Endodermal cell (in vitro differentiated cells): ENCODE data around the gene RALGPS1. TPM values are rescaled to one million over a fixed set of nuclear protein-coding genes. Genes with fewer than 3 reads are reported as not detected.

Experiments used
- DNase-seq: peaks from one replicate; pipeline ENCODE4 v3.0.0-alpha.2; 2017
- H3K27ac ChIP-seq: 2 replicates; pipeline ENCODE4 v1.5.1; 2013; ENCODE audit warnings: mild to moderate bottlenecking, low read depth, low read length, moderate library complexity
- H3K27me3 ChIP-seq: 2 replicates; pipeline ENCODE4 v1.6.1; 2013; ENCODE audit warnings: mild to moderate bottlenecking, low read length, moderate library complexity; ENCODE audit not compliant: insufficient read depth, control insufficient read depth, poor library complexity, severe bottlenecking
- H3K36me3 ChIP-seq: 2 replicates; pipeline ENCODE4 v1.7.0; 2013; ENCODE audit warnings: mild to moderate bottlenecking, low read length, moderate library complexity; ENCODE audit not compliant: control insufficient read depth, insufficient read depth
- H3K4me1 ChIP-seq: one replicate; pipeline ENCODE4 v1.7.0; 2013; ENCODE audit warnings: low read length; ENCODE audit not compliant: control insufficient read depth, insufficient read depth
- H3K4me3 ChIP-seq: 2 replicates; pipeline ENCODE4 v1.5.1; 2013; ENCODE audit warnings: mild to moderate bottlenecking, low read length, moderate library complexity
- H3K9ac ChIP-seq: 2 replicates; pipeline ENCODE4 v1.6.1; 2013; ENCODE audit warnings: mild to moderate bottlenecking, low read length, moderate library complexity; ENCODE audit not compliant: poor library complexity, severe bottlenecking; ENCODE audit errors: extremely low read depth
- H3K9me3 ChIP-seq: 2 replicates; pipeline ENCODE4 v1.6.1; 2013; ENCODE audit warnings: mild to moderate bottlenecking, low read length, moderate library complexity; ENCODE audit not compliant: control insufficient read depth
- H3K27ac Mint-ChIP-seq: 2 replicates; pipeline ENCODE4 v1.8.0; 2020; ENCODE audit warnings: mixed read lengths
- H3K27me3 Mint-ChIP-seq: 2 replicates; pipeline ENCODE4 v1.8.0; 2021; ENCODE audit warnings: mild to moderate bottlenecking, mixed read lengths; ENCODE audit not compliant: insufficient read depth
- H3K36me3 Mint-ChIP-seq: 2 replicates; pipeline ENCODE4 v1.8.0; 2020; ENCODE audit warnings: low read depth, mixed read lengths
- H3K4me1 Mint-ChIP-seq: 2 replicates; pipeline ENCODE4 v1.8.0; 2020; ENCODE audit warnings: mixed read lengths
- H3K4me3 Mint-ChIP-seq: 2 replicates; pipeline ENCODE4 v1.8.0; 2020; ENCODE audit warnings: mild to moderate bottlenecking, moderate library complexity, mixed read lengths
- H3K9me3 Mint-ChIP-seq: 2 replicates; pipeline ENCODE4 v1.8.0; 2020; ENCODE audit warnings: mild to moderate bottlenecking, mixed read lengths
- WGBS, 2 experiments: methylation state at CpG; one replicate each; pipeline versions ENCODE4 v1.1.5 to v1.1.7; 2013; ENCODE audit warnings: missing lambda C conversion rate in 2 of 2, mixed read lengths in 1 of 2; ENCODE audit not compliant: insufficient coverage in 1 of 2, insufficient read length in 1 of 2; 5-methylcytosine and 5-hydroxymethylcytosine counted together
- total RNA-seq, 2 donors: library from RNA; stranded (reverse); fragmentation: NEBNext Ultra II Directional in 1 of 2; extraction: Animal tissue kit (Norgen Biotek cat#: 25700) in 1 of 2; gene quantifications; 2 replicates in 1 of 2; 3 replicates in 1 of 2; pipeline ENCODE4 v1.2.1, GENCODE V29; 2021
- TF ChIP-seq, protein P1 (sequence below): fragments of 200-600 bp; sonication (generic); conservative IDR thresholded peaks from 2 replicates; pipeline ENCODE4 v1.5.0; 2021; ENCODE audit warnings: antibody characterized with exemption, mild to moderate bottlenecking

The RALGPS1 gene
- total RNA-seq, 2 donors from 2014 or later, result 23.3 to 25.0 TPM

DNA sequence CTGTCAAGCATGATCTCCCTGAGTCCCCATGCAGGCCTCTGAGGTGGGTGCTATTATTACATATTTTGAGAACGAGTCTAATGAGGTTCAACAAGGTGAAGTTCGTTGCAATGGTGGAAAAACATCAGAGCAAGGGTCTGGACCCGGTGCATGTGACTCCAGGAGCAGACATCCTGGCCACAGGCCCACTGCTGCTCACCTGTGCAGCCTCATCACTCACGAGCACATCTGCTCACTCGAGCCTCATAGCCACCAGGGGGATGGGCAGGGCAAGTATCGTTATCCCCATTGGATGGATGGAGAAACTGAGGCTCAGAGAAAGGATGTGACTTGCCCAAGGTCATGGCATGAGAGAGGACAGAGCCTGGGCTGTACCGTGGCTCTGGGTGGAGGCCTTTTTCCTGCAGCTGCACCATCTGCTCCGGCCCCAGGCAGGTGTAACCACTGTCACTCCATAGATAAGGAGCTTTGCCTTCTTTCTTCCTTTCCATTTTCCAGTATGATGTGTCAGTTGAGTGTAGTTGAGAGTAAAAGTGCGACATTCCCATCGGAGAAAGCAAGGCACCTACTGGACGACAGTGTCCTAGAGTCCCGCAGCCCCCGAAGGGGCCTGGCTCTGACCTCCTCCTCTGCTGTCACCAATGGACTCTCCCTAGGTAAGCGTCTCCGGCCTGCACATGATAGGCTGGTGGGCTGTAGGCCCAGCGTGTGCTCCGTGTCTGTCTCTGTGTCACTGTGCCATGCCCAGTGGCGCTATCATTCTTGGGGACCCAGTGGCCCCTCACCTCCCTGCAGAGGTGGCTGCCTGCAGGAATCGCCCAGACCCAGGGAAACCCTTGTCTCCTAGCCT lies 281.6 kb downstream of the RALGPS1 start:
- H3K27ac Mint-ChIP-seq, result no peak overlapping the region
- no peak overlapping the region for H3K4me3 Mint-ChIP-seq
- H3K36me3 Mint-ChIP-seq, result peaks cover 2% of the 10 kb centered on the region
- no peak overlapping the region for H3K27ac ChIP-seq
- no peak overlapping the region for H3K4me3 ChIP-seq
- H3K9ac ChIP-seq, result no peak overlapping the region
- no peaks in the 10 kb centered on the region for H3K36me3 ChIP-seq
- DNase-seq, result no peak
- no peaks in the 10 kb centered on the region for H3K9me3 ChIP-seq
- H3K27me3 ChIP-seq, result no peaks in the 10 kb centered on the region
- 92 to 96% methylated on average over 14 to 19 of the region's 19 CpGs for WGBS, 2 experiments
- H3K4me1 Mint-ChIP-seq, result peaks cover 4% of the 10 kb centered on the region
- H3K4me1 ChIP-seq, result no peaks in the 10 kb centered on the region
- H3K27me3 Mint-ChIP-seq, result no peaks in the 10 kb centered on the region
- TF ChIP-seq, protein P1, sequence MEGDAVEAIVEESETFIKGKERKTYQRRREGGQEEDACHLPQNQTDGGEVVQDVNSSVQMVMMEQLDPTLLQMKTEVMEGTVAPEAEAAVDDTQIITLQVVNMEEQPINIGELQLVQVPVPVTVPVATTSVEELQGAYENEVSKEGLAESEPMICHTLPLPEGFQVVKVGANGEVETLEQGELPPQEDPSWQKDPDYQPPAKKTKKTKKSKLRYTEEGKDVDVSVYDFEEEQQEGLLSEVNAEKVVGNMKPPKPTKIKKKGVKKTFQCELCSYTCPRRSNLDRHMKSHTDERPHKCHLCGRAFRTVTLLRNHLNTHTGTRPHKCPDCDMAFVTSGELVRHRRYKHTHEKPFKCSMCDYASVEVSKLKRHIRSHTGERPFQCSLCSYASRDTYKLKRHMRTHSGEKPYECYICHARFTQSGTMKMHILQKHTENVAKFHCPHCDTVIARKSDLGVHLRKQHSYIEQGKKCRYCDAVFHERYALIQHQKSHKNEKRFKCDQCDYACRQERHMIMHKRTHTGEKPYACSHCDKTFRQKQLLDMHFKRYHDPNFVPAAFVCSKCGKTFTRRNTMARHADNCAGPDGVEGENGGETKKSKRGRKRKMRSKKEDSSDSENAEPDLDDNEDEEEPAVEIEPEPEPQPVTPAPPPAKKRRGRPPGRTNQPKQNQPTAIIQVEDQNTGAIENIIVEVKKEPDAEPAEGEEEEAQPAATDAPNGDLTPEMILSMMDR, result no peak
- no peaks in the 10 kb centered on the region for H3K9me3 Mint-ChIP-seq

DNA sequence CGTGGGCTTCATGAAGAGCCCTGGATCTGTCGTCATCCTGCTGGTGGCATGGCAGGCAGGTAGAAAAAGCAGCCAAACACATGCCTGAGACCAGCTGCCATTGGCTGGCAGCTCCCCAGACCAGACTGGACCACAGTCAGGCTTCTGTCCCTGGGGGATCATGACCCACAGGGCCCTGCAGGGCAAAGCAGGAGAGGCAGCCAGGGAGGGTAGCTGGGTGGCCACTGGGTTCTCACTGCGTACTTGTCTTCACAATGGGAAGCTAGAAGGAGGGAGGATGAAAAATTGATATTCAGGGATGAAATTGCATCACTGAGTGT lies 282.2 kb downstream of the RALGPS1 start:
- 57 to 100% methylated on average over 2 to 3 of the region's 3 CpGs for WGBS, 2 experiments
- H3K4me1 ChIP-seq, result no peaks in the 10 kb centered on the region
- Mint-ChIP-seq H3K4me3 (no peak overlapping the region), H3K27ac (no peak overlapping the region), H3K9me3 (no peaks in the 10 kb centered on the region), H3K4me1 (peaks cover 2% of the 10 kb centered on the region), H3K27me3 (no peaks in the 10 kb centered on the region), H3K36me3 (peaks cover 2% of the 10 kb centered on the region)
- H3K9me3 ChIP-seq, result no peaks in the 10 kb centered on the region
- TF ChIP-seq, protein P1, result no peak
- no peak overlapping the region for H3K4me3 ChIP-seq
- DNase-seq, result no peak
- no peak overlapping the region for H3K9ac ChIP-seq
- H3K27ac ChIP-seq, result no peak overlapping the region
- H3K36me3 ChIP-seq, result no peaks in the 10 kb centered on the region
- H3K27me3 ChIP-seq, result no peaks in the 10 kb centered on the region

DNA sequence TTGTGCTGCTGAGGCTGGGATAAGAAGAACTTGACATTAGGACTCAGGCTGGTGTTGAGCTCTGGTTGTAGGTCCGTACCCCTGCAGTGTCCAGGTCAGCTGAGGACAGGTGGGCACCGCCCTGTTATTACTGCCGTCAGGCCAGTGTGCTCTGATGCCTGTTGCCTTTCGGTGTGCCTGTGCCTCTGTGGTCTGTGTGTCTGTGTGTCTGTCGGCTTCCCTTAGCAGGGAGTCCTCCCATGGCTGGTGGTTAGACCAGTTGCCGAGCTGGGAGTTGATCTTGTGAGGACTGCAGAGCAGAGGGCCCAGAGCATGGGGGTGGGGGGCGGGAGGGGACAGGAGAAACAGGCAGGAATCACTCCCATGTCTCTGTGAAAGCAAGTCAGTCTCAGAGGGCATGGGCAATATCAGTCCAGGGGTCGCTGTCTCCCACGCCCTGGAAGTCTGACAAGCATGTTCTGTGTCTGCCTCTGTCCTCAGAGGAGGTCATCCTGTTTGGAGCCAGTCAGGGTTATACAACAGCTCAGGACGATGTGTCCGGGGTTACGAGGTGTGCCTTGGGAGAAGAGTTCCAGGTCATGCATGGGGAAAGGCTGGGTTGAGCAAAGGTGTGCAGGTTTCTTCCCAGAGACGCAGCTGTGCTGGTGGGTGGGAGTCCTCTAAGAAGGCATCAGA lies 282.7 kb downstream of the RALGPS1 start:
- peaks cover 2% of the 10 kb centered on the region for H3K36me3 Mint-ChIP-seq
- Histone ChIP-seq H3K36me3 (no peaks in the 10 kb centered on the region), H3K4me1 (no peaks in the 10 kb centered on the region), H3K27me3 (no peaks in the 10 kb centered on the region), H3K27ac (no peak overlapping the region), H3K9ac (no peak overlapping the region), H3K4me3 (no peak overlapping the region), H3K9me3 (no peaks in the 10 kb centered on the region)
- H3K4me1 Mint-ChIP-seq, result peaks cover 2% of the 10 kb centered on the region
- no peak overlapping the region for H3K4me3 Mint-ChIP-seq
- no peak overlapping the region for H3K27ac Mint-ChIP-seq
- no peak for DNase-seq
- 94 to 98% methylated on average over 9 to 13 of the region's 13 CpGs for WGBS, 2 experiments
- H3K27me3 Mint-ChIP-seq, result no peaks in the 10 kb centered on the region
- TF ChIP-seq, protein P1, result no peak
- H3K9me3 Mint-ChIP-seq, result no peaks in the 10 kb centered on the region
